GM21717 (cell line): ENCODE measurements around the gene FAF2.
"Not testable (repeated sequence)": the region's sequence is repeated elsewhere in the genome, so short reads cannot be mapped to it uniquely, and the experiment has no call there.

Source experiments
- ATAC-seq: cut with Tn5 transposase; IDR thresholded peaks from one replicate; pipeline ENCODE4 v1.9.1; 2021; ENCODE audit warnings: mild to moderate bottlenecking, moderate library complexity; ENCODE audit not compliant: unreplicated experiment

Gene FAF2

GRCh38 chr5:176454724-176455394 is 6.7 kb downstream of the FAF2 start:
- no peak for ATAC-seq

- ATAC-seq: no peak
These were observed 10.8 kb downstream of the FAF2 start for GRCh38 chr5:176458904-176459561.

- ATAC-seq: no peak
These were observed 13.2 kb downstream of the FAF2 start for GRCh38 chr5:176461349-176461748.

GRCh38 chr5:176463113-176463764 is 15.1 kb downstream of the FAF2 start:
- no peak for ATAC-seq

- ATAC-seq: no peak
These were observed 18.2 kb downstream of the FAF2 start for GRCh38 chr5:176466245-176466871.

GRCh38 chr5:176469296-176469695 is 21.1 kb downstream of the FAF2 start:
- ATAC-seq: no peak

GRCh38 chr5:176470539-176470938 is 22.4 kb downstream of the FAF2 start:
- ATAC-seq: no peak

- ATAC-seq: no peak
These were observed 22.9 kb downstream of the FAF2 start for GRCh38 chr5:176471098-176471497.

GRCh38 chr5:176473335-176474006 is 25.3 kb downstream of the FAF2 start:
- no peak for ATAC-seq

GRCh38 chr5:176474476-176474875 is 26.3 kb downstream of the FAF2 start:
- ATAC-seq: no peak

GRCh38 chr5:176481711-176482110 is 33.5 kb downstream of the FAF2 start:
- no peak for ATAC-seq

- ATAC-seq: no peak
These were observed 37.0 kb downstream of the FAF2 start for GRCh38 chr5:176485176-176485575.

- no peak for ATAC-seq
These were observed 38.1 kb downstream of the FAF2 start for GRCh38 chr5:176486189-176486757.

- ATAC-seq: not testable (repeated sequence)
These were observed 39.0 kb downstream of the FAF2 start for GRCh38 chr5:176487160-176487559.

- no peak for ATAC-seq
These were observed 40.9 kb downstream of the FAF2 start for GRCh38 chr5:176489077-176489476.

GRCh38 chr5:176490301-176490700 is 42.1 kb downstream of the FAF2 start:
- no peak for ATAC-seq

- ATAC-seq: no peak
These were observed 42.9 kb downstream of the FAF2 start for GRCh38 chr5:176491101-176491502.

- no peak for ATAC-seq
These were observed 43.7 kb downstream of the FAF2 start for GRCh38 chr5:176491901-176492300.

- ATAC-seq: no peak
These were observed 44.2 kb downstream of the FAF2 start for GRCh38 chr5:176492431-176492830.

GRCh38 chr5:176497852-176498251 is 49.7 kb downstream of the FAF2 start:
- ATAC-seq: no peak

- ATAC-seq: no peak
These were observed 51.1 kb downstream of the FAF2 start for GRCh38 chr5:176499273-176499672.
